Hematopoietic multipotent progenitor cell treated with erythropoietin and hydrocortisone succinate and interleukin-3 and kit ligand, for 17 days (in vitro differentiated cells): Measurements from ENCODE around the gene TGFB2.

Experiments
- DNase-seq: peaks from one replicate; pipeline ENCODE4 v3.0.0-alpha.2; 2015; ENCODE audit warnings: low spot score

The TGFB2 gene

DNA sequence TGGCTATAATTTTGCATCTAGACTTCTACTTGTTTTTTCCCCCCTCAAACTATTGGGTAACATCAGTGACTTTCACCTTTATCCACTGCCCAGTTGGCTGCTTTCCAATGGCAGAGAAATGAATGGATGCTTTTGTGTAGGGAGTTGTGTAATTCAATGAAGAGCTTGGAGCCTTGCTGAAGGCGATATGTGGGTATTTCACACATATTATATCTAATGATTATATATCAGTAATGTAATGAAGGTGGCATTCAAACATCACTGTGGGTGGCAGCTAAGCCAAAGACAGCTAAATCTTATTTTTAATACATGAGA, 81.2 kb downstream of the TGFB2 start:
- DNase-seq: no peak

DNA sequence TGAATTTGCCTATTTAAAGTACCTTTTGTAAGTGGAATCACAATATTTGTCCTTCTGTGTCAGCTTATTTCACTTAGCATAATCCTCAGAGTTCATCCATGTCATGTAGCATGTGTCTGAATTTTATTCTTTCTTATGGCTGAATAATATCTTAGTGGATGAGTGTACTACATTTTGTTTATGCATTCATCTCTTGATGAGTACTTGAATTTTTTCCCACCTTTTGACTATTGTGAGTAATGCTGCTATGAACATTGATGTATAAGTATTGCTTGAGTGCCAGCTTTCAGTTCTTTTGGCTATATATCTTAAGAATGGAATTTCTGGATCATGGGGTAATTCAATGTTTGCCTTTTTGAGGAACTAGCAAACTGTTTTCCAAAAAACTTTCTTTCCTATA, 84.2 kb downstream of the TGFB2 start:
- DNase-seq: no peak

GRCh38 chr1:218430346-218430745, 85.2 kb downstream of the TGFB2 start:
- DNase-seq: no peak

DNA sequence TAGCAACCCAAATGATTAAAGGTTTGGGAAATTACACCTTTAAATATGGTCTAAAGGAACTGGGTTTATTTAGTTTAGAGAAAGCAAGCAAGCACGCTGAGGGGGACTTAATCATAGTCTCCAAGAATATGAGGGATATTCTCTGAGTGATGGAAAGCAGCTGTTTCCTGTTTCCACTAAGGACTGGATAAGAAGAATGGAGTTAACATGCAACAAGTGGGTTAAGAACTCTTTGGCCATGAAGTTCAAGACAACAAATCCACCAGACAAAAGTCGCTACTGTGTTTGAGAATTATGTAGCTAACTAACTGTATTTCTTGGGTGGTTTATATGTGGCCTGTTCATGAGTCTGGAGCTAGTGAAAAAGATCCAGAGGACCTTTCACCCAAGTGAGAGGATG, 85.7 kb downstream of the TGFB2 start:
- no peak for DNase-seq

GRCh38 chr1:218431476-218431875, 86.3 kb downstream of the TGFB2 start:
- no peak for DNase-seq

DNA sequence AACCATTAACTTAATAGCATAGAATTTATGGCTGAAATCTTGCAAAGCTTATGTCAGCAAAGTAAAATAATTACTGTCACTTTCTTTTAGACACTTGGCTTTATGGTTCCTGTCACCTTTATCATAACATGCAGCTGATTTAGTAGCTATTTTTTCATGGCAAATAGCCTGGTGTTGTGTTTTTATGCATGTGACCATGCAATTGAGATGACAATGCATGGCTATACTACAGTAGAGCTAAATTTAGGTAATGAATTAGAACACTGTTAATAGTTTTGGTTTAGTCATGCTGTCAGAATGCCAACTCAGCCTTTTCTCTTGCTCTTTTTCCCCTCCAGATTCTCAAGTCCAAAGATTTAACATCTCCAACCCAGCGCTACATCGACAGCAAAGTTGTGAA, 88.6 kb downstream of the TGFB2 start:
- DNase-seq: no peak

DNA sequence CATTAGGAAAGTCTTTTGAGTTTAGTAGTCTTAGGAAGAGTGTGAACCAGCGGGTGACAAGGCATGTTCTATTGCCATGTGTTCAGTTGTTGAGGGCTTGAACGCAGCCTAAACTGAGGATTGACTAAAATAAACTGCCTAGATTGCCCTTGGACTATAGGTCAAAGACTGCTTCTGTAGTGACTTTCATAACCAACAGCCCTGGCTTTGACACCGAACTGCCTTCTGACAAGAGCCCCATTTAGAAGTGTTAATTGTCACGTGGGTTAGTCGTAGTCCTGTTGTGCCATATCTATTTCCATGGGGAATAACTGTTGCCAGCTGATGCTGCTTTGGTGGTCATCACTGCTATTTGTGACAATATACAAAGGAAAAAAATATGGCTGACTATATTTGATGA, 90.4 kb downstream of the TGFB2 start:
- DNase-seq: no peak

- DNase-seq: no peak
Measured at GRCh38 chr1:218436346-218436745, 91.2 kb downstream of the TGFB2 start.

GRCh38 chr1:218436997-218437396, 91.9 kb downstream of the TGFB2 start:
- no peak for DNase-seq

- no peak for DNase-seq
Measured at GRCh38 chr1:218439541-218440295, 94.6 kb downstream of the TGFB2 start.

DNA sequence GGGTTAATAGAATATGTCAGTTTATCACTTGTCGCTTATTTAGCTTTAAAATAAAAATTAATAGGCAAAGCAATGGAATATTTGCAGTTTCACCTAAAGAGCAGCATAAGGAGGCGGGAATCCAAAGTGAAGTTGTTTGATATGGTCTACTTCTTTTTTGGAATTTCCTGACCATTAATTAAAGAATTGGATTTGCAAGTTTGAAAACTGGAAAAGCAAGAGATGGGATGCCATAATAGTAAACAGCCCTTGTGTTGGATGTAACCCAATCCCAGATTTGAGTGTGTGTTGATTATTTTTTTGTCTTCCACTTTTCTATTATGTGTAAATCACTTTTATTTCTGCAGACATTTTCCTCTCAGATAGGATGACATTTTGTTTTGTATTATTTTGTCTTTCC, 98.1 kb downstream of the TGFB2 start:
- DNase-seq: no peak

DNA sequence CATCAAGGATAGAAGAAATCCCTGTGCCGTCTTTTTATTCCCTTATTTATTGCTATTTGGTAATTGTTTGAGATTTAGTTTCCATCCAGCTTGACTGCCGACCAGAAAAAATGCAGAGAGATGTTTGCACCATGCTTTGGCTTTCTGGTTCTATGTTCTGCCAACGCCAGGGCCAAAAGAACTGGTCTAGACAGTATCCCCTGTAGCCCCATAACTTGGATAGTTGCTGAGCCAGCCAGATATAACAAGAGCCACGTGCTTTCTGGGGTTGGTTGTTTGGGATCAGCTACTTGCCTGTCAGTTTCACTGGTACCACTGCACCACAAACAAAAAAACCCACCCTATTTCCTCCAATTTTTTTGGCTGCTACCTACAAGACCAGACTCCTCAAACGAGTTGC, 99.0 kb downstream of the TGFB2 start:
- DNase-seq: no peak

DNA sequence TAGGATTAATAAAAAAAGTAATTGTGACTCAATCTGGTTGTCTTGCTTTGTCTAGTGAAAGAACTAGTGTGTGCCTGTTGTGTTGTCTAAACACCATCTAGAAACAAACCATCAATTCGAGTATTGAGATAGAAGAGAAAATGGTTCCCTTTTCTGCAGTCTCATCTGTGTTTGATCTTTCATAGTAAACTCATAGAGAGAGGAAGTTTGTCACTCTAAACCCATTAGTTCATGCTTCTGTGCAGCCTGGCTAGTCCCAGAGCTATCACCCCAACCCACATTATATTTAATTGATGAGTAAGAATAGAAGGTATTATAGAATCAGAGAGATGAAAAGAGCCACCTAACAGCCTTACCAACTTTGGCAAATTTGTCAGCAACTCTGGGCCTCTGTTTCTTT, 99.5 kb downstream of the TGFB2 start:
- DNase-seq: no peak

DNA sequence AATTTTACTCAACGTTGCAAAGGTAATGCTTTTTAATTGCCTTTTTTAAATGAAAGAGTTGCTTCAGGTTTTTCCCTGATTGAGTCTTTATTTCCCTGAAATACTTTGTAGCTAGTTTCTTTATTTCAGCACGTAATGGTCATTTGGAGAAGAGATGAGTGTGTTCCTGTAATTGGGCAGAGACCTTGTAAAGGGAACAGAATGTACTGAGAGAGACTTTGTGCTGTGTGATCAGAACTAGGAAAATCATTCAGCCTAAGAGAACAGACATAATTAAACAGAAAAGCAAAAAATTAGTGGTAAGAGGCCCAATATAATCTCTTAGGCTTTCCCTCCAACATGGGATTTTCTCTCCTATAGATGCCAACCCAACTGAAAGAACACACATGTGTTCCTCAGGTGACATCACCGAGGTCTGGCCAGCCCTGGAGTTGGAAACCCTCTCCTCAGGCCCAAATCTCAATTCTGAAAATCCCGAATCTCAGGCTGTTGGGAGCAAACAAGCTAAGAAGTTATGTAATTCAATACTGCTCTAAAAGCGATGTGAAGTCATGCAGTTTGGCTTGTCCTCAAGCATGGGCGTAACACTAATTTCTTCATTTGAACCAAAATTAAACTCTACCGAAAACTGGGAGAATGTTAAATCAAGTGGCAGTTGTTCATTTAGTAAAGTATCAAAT, 102.0 kb downstream of the TGFB2 start:
- no peak for DNase-seq

GRCh38 chr1:218451415-218451814, 106.3 kb downstream of the TGFB2 start:
- DNase-seq: no peak

- DNase-seq: no peak
Measured at GRCh38 chr1:218454700-218455282, 109.7 kb downstream of the TGFB2 start.

DNA sequence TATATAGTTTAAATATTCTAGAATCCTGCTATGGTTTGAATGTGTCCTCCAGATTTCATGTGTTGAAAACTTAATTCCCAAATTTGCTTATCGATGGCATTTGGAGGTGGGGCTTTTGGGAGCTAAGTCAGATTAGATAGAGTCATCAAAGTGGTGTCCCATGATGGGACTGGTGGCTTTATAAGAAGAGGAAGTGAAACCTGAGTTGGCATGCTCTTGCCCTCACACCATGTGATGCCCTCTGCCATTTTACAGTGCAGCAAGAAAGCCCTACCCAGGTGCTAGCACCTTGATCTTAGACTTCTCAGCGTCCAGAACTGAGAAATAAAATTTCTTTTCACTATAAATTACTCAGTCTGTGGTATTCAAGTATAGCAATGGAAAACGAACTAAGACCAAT, 111.3 kb downstream of the TGFB2 start:
- no peak for DNase-seq

GRCh38 chr1:218459450-218459849, 114.3 kb downstream of the TGFB2 start:
- DNase-seq: no peak

- DNase-seq: no peak
Measured at GRCh38 chr1:218459878-218460711, 115.0 kb downstream of the TGFB2 start.

GRCh38 chr1:218461351-218461750, 116.2 kb downstream of the TGFB2 start:
- DNase-seq: no peak

DNA sequence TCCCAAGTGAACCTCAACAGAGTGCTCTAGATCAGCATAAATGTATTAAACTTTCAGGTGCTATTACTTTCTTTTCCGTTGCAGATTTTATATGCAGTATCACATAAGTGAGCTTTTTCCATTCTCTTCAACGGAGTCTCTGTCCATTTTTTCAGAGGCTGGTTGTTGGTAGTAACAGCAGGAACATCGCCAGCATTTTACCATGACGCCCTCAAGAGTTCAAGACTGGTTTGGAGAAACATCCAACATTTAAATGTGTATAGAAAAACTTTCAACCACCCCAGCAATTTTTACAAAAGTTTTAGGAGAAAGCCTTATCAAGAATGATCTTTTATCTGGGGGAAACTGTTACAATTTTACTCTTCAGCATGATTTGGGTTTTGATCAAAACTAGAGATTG, 117.0 kb downstream of the TGFB2 start:
- no peak for DNase-seq

DNA sequence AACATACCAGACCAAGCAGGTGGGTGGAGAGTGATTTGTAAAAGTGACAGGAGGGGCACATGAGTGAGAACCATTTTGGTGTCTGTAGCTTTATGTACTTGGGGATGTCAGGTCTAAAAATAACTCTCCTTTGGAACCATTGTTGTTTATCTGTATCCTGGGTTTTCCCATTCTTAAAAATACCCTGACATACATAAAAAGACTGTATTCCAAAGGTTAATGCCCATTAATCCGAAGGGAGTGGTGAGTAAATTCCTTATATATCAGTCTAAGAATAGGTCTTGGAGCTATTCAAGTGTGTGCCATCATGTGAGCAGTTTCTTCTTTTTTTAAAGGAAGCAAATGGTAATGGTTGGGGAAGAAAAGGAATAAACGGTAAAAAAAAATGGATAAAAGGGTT, 117.5 kb downstream of the TGFB2 start:
- no peak for DNase-seq
